K562 (cell line): Measurements from ENCODE around the gene HOTAIR. TPM values are rescaled to one million over a fixed set of nuclear protein-coding genes. Genes with fewer than 3 reads are reported as not detected.

Experiments used
- DACH1 ChIP-seq: fragments of 450-650 bp; IDR thresholded peaks from 2 replicates; pipeline ENCODE4 v1.6.1; 2018; ENCODE audit not compliant: partially characterized antibody
- E2F4 ChIP-seq: sonication (generic); formaldehyde crosslinking; IDR thresholded peaks from 2 replicates; pipeline ENCODE4 v1.8.0; 2022; ENCODE audit warnings: mild to moderate bottlenecking, low read depth, missing genetic modification reagents
- E4F1 ChIP-seq: fragments of 250-450 bp; sonication (Bioruptor Pico); IDR thresholded peaks from 2 replicates; pipeline ENCODE4 v1.5.0; 2021; ENCODE audit warnings: mild to moderate bottlenecking, borderline replicate concordance
- ELF1 ChIP-seq: fragments of 200-800 bp; sonication (Bioruptor generic); IDR thresholded peaks from 2 replicates; pipeline ENCODE4 v1.6.1; 2016; ENCODE audit warnings: missing genetic modification characterization, missing compliant biosample characterization
- FOXK2 ChIP-seq, 2 experiments: fragments of 450-650 bp; IDR thresholded peaks in 1 of 2; conservative IDR thresholded peaks in 1 of 2; 2 replicates each; pipeline ENCODE4 v1.6.1; 2016; ENCODE audit warnings: low read depth in 2 of 2, mild to moderate bottlenecking in 1 of 2
- GTF2F1 ChIP-seq: IDR thresholded peaks from 2 replicates; pipeline ENCODE4 v1.6.1; 2011; ENCODE audit warnings: low read depth, low read length, improper control_type of control experiment
- PTRF ChIP-seq: fragments of 450-650 bp; IDR thresholded peaks from 2 replicates; pipeline ENCODE4 v1.6.1; 2016; ENCODE audit warnings: mild to moderate bottlenecking, missing genetic modification characterization, missing compliant biosample characterization
- RREB1 ChIP-seq: fragments of 250-450 bp; sonication (Bioruptor Pico); IDR thresholded peaks from 2 replicates; pipeline ENCODE4 v1.4.0; 2020
- SMAD2 ChIP-seq: fragments of 150-350 bp; IDR thresholded peaks from 2 replicates; pipeline ENCODE4 v1.6.1; 2014; ENCODE audit warnings: low read depth, mild to moderate bottlenecking, low read length
- SP2 ChIP-seq: IDR thresholded peaks from 2 replicates; pipeline ENCODE4 v1.6.1; 2011; ENCODE audit warnings: mild to moderate bottlenecking, low read depth, low read length, moderate library complexity; ENCODE audit not compliant: poor library complexity, severe bottlenecking; ENCODE audit errors: extremely low read depth
- XRCC4 ChIP-seq: IDR thresholded peaks from one replicate; pipeline ENCODE4 v1.6.1; 2011; ENCODE audit not compliant: insufficient read depth, insufficient read length; ENCODE audit errors: extremely low read depth
- ZBTB12 ChIP-seq: fragments of 250-450 bp; sonication (Bioruptor Pico); IDR thresholded peaks from 2 replicates; pipeline ENCODE4 v1.4.0; 2020
- ZNF780A ChIP-seq: fragments of 250-450 bp; sonication (Bioruptor Pico); IDR thresholded peaks from 2 replicates; pipeline ENCODE4 v1.5.0; 2021; ENCODE audit warnings: mild to moderate bottlenecking
- polyA plus RNA-seq, 8 experiments: library from polyadenylated mRNA; depleted of rRNA in 4 of 8; stranded (reverse) in 5 of 8; unstranded in 3 of 8; fragments of >200 nt; fragmentation: Nextera tagmentation in 2 of 8; fragmentation: Illumina TruSeq in 1 of 8; extraction: Ambion mirVana in 2 of 8; extraction: Trizol in 1 of 8; gene quantifications; 2 replicates each; pipeline versions ENCODE4 v1.2.1 to v1.2.3, GENCODE V29; 2011 to 2014; ENCODE audit warnings: inconsistent platforms in 1 of 8, missing spikeins in 1 of 8
- total RNA-seq, 7 experiments: library from RNA; depleted of rRNA in 6 of 7; stranded (reverse); fragments of >200 nt in 6 of 7; fragmentation: Illumina TruSeq in 2 of 7; extraction: Trizol in 2 of 7; gene quantifications; 2 replicates each; pipeline versions ENCODE4 v1.2.1 to v1.2.3, GENCODE V29; 2011 to 2021; ENCODE audit warnings: low replicate concordance in 1 of 7
- TF ChIP-seq, protein P1 (sequence below): fragments of 250-450 bp; sonication (Bioruptor Pico); IDR thresholded peaks from 2 replicates; pipeline ENCODE4 v1.4.0; 2020; ENCODE audit warnings: mild to moderate bottlenecking

The HOTAIR gene
- total and polyA plus RNA-seq, 9 of the 15 experiments (the other 6 are each of a cell fraction or from before 2014, with no cell fraction given), result 0.04 TPM; not detected in 8

- no peak for TF ChIP-seq RREB1
- no peak for TF ChIP-seq E4F1 (CRISPR knock-in tag)
- TF ChIP-seq FOXK2 (conservative IDR thresholded peaks at IDR 0.05 in 1 of 2, IDR thresholded peaks at IDR 0.05 in 1 of 2; ENCODE audit: low read depth in 2 of 2), result peak in 1 of 2 experiments; percentile 7; a peak in 1 of 4 replicates
- TF ChIP-seq, protein P1, sequence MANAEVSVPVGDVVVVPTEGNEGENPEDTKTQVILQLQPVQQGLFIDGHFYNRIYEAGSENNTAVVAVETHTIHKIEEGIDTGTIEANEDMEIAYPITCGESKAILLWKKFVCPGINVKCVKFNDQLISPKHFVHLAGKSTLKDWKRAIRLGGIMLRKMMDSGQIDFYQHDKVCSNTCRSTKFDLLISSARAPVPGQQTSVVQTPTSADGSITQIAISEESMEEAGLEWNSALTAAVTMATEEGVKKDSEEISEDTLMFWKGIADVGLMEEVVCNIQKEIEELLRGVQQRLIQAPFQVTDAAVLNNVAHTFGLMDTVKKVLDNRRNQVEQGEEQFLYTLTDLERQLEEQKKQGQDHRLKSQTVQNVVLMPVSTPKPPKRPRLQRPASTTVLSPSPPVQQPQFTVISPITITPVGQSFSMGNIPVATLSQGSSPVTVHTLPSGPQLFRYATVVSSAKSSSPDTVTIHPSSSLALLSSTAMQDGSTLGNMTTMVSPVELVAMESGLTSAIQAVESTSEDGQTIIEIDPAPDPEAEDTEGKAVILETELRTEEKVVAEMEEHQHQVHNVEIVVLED (CRISPR knock-in tag), result peak; percentile 16; the same call in 1 of the 2 replicates
- TF ChIP-seq PTRF (tag), result no peak
- TF ChIP-seq ELF1 (tag), result peak; percentile 74
- no peak for TF ChIP-seq DACH1
- no peak for TF ChIP-seq SP2
- no peak for TF ChIP-seq ZBTB12
- no peak for TF ChIP-seq SMAD2
- TF ChIP-seq XRCC4, result no peak
- no peak for TF ChIP-seq GTF2F1
- TF ChIP-seq ZNF780A, result no peak
- TF ChIP-seq E2F4, result peak; percentile 61; the same call in 1 of the 2 replicates
Measured at GRCh38 chr12:53995378-53996239, 20.9 kb upstream of the HOTAIR start (continued).
